Heart right ventricle (tissue), 16 donors: Measurements from ENCODE around the gene RALGAPA2. TPM values are rescaled to one million over a fixed set of nuclear protein-coding genes. Genes with fewer than 3 reads are reported as not detected.
A peak's percentile ranks its signal among the peaks of the same experiment; 100 is the strongest.

ENCODE experiments used
- ATAC-seq, 8 donors: fragments of 200-7000 bp; cut with Tn5 transposase; one replicate each; pipeline ENCODE4 v1.9.1; 2020; ENCODE audit warnings: mild to moderate bottlenecking in 8 of 8, moderate library complexity in 8 of 8, moderate number of reproducible peaks in 1 of 8
- DNase-seq, 2 donors: peaks; one replicate each; pipeline ENCODE4 v3.0.0-alpha.2; 2020
- H3K27ac ChIP-seq, 10 donors: fragments of 200-600 bp; sonication (generic) in 2 of 10; one replicate each; pipeline versions ENCODE4 v1.5.0 to v1.8.0; 2020 to 2022; ENCODE audit warnings: mild to moderate bottlenecking in 3 of 10
- H3K27me3 ChIP-seq, 7 donors: fragments of 200-600 bp; one replicate each; pipeline ENCODE4 v1.8.0; 2021 to 2022; ENCODE audit warnings: mild to moderate bottlenecking in 2 of 7
- H3K36me3 ChIP-seq, 9 donors: fragments of 200-600 bp; sonication (generic) in 1 of 9; one replicate each; pipeline versions ENCODE4 v1.5.0 to v1.8.0; 2020 to 2022; ENCODE audit warnings: mild to moderate bottlenecking in 2 of 9
- H3K4me1 ChIP-seq, 9 donors: fragments of 200-600 bp; sonication (generic) in 1 of 9; one replicate each; pipeline versions ENCODE4 v1.5.0 to v1.8.0; 2020 to 2022; ENCODE audit warnings: mild to moderate bottlenecking in 4 of 9
- H3K4me3 ChIP-seq, 10 donors: fragments of 200-600 bp; sonication (generic) in 2 of 10; one replicate each; pipeline versions ENCODE4 v1.5.0 to v1.8.0; 2020 to 2022; ENCODE audit warnings: mild to moderate bottlenecking in 7 of 10, moderate library complexity in 2 of 10
- H3K9me3 ChIP-seq, 11 donors: fragments of 200-600 bp in 10 of 11; sonication (generic) in 2 of 11; one replicate each; pipeline versions ENCODE4 v1.5.0 to v1.8.0; 2013 to 2022; ENCODE audit warnings: mild to moderate bottlenecking in 2 of 11, control low read depth in 1 of 11, moderate library complexity in 1 of 11
- WGBS, 2 donors: extraction: QIAGEN DNeasy Blood & Tissue Kit; methylation state at CpG; one replicate each; pipeline ENCODE4 v1.1.7; 2013; ENCODE audit warnings: inconsistent platforms in 1 of 2; 5-methylcytosine and 5-hydroxymethylcytosine counted together
- intact Hi-C, 10 donors: fragments of 100-400 bp; cut with DNase I; formaldehyde crosslinking; loops; one replicate each; pipeline versions ENCODE4 v1.11.1 to v1.14.2; 2022
- polyA plus RNA-seq, 2 donors: library from polyadenylated mRNA; stranded (reverse); fragments of 200-250 nt; gene quantifications; one replicate each; pipeline ENCODE4 v1.2.3, GENCODE V29; 2013
- total RNA-seq, 10 donors: library from RNA; stranded (reverse); fragmentation: NEBNext Ultra II Directional in 3 of 10; extraction: Animal tissue kit (Norgen Biotek cat#: 25700) in 3 of 10; gene quantifications; one replicate each; pipeline versions ENCODE4 v1.2.1 to v1.2.4, GENCODE V29; 2021 to 2023
- TF ChIP-seq, protein P1 (sequence below), 9 donors: fragments of 200-600 bp; sonication (generic) in 2 of 9; IDR thresholded peaks; one replicate each; pipeline versions ENCODE4 v1.5.0 to v1.8.0; 2021 to 2022; ENCODE audit warnings: antibody characterized with exemption in 9 of 9, mild to moderate bottlenecking in 5 of 9, moderate library complexity in 1 of 9
- donor health status: Arrhythmogenic right ventricular cardiomyopathy.
- donor health status: ischemic (EF 13 %, LVEDD 7.1; RV severe dilation, severe dysfunction).
- donor health status: healthy with polysubstance abuse.
- donor health status: DM: no; HTN: yes; CAD: no.
- donor health status: DM: no; HTN: no; CAD: no.
- donor health status: ischemic (EF 25% LVEDD 6.9; RV normal size, moderate dysfunction).
- donor health status: ischemic (EF 25% LVEDD 5.7; RV mildly dilated, moderate dysfunction).
- donor health status: healthy.
- donor health status: DM: yes; HTN: yes; CAD: no.
- donor health status: Ischemic cardiomyopathy.
- donor health status: ischemic (EF 35%, LVEDD 5.7; RV mildly dilated, moderate dysfunction).
- donor health status: nonischemic (EF 11% LVEDD 7.7; RV severe dilation, severe dysfunction).
- donor health status: DM: yes; HTN: yes; CAD: no.
- donor health status: PGD.
- donor health status: ischemic (EF 29% LVEDD 5.4; RV normal size, mild dysfunction).
- donor health status: nonischemic (EF 23%, LVEDD 6.1; RV moderate dilation, normal function).

The RALGAPA2 gene
- total and polyA plus RNA-seq, 12 donors, result 4.1 to 26.8 (median 18.2) TPM

- intact Hi-C loops, result no loop called here
- no peak for ATAC-seq
- TF ChIP-seq, protein P1, sequence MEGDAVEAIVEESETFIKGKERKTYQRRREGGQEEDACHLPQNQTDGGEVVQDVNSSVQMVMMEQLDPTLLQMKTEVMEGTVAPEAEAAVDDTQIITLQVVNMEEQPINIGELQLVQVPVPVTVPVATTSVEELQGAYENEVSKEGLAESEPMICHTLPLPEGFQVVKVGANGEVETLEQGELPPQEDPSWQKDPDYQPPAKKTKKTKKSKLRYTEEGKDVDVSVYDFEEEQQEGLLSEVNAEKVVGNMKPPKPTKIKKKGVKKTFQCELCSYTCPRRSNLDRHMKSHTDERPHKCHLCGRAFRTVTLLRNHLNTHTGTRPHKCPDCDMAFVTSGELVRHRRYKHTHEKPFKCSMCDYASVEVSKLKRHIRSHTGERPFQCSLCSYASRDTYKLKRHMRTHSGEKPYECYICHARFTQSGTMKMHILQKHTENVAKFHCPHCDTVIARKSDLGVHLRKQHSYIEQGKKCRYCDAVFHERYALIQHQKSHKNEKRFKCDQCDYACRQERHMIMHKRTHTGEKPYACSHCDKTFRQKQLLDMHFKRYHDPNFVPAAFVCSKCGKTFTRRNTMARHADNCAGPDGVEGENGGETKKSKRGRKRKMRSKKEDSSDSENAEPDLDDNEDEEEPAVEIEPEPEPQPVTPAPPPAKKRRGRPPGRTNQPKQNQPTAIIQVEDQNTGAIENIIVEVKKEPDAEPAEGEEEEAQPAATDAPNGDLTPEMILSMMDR (IDR thresholded peaks at IDR 0.05), result no peak
- no peak overlapping the region for H3K4me3 ChIP-seq
- no peaks in the 10 kb centered on the region for H3K4me1 ChIP-seq
- H3K27me3 ChIP-seq, result no peaks in the 10 kb centered on the region
- no peak overlapping the region for H3K27ac ChIP-seq
- H3K36me3 ChIP-seq, result peaks cover 0 to 38% (median 0%) of the 10 kb centered on the region in 9 donors
- H3K9me3 ChIP-seq, result no peaks in the 10 kb centered on the region
- DNase-seq, result no peak
- 94 to 96% methylated on average over 5 of the region's 5 CpGs for WGBS, 2 donors
Observed at GRCh38 chr20:20432618-20433286, 279.7 kb downstream of the RALGAPA2 start.

GRCh38 chr20:20430066-20430465, 282.4 kb downstream of the RALGAPA2 start:
- H3K27me3 ChIP-seq, result no peaks in the 10 kb centered on the region
- peak in 5 of 8 donors; percentile 35 to 66 (median 64) for ATAC-seq
- H3K9me3 ChIP-seq, result no peaks in the 10 kb centered on the region
- TF ChIP-seq, protein P1 (IDR thresholded peaks at IDR 0.05), result no peak
- H3K36me3 ChIP-seq, result peaks cover 0 to 25% (median 0%) of the 10 kb centered on the region in 9 donors
- H3K4me1 ChIP-seq, result no peaks in the 10 kb centered on the region
- DNase-seq, result peak in 1 of 2 donors; percentile 17
- 66 to 69% methylated on average over 3 of the region's 3 CpGs for WGBS, 2 donors
- no peak overlapping the region for H3K4me3 ChIP-seq
- intact Hi-C loops, result no loop called here
- H3K27ac ChIP-seq, result no peak overlapping the region

- Histone ChIP-seq H3K27me3 (no peaks in the 10 kb centered on the region), H3K36me3 (peaks cover 0 to 21% (median 0%) of the 10 kb centered on the region in 9 donors), H3K4me1 (no peaks in the 10 kb centered on the region), H3K4me3 (no peak overlapping the region), H3K27ac (no peak overlapping the region), H3K9me3 (no peaks in the 10 kb centered on the region)
- intact Hi-C loops, result no loop called here
- WGBS, 2 donors, result 87 to 91% methylated on average over 3 of the region's 3 CpGs
- no peak for ATAC-seq
- TF ChIP-seq, protein P1 (IDR thresholded peaks at IDR 0.05), result no peak
- DNase-seq, result no peak
Observed at GRCh38 chr20:20428067-20428466, 284.4 kb downstream of the RALGAPA2 start.

GRCh38 chr20:20427227-20427864, 285.1 kb downstream of the RALGAPA2 start:
- 84 to 91% methylated on average over 11 of the region's 11 CpGs for WGBS, 2 donors
- ATAC-seq (no peak), DNase-seq (no peak)
- intact Hi-C loops, result no loop called here
- peaks cover 0 to 21% (median 0%) of the 10 kb centered on the region in 9 donors for H3K36me3 ChIP-seq
- H3K9me3 ChIP-seq, result no peaks in the 10 kb centered on the region
- TF ChIP-seq, protein P1 (IDR thresholded peaks at IDR 0.05), result no peak
- no peak overlapping the region for H3K4me3 ChIP-seq
- no peaks in the 10 kb centered on the region for H3K4me1 ChIP-seq
- no peak overlapping the region for H3K27ac ChIP-seq
- H3K27me3 ChIP-seq, result no peaks in the 10 kb centered on the region
